ENCODE data around the gene SLC35B4.

Gene SLC35B4

GRCh38 chr7:134279898-134280297 lies 36.8 kb downstream of the SLC35B4 start:
- ATAC-seq, result no peak
- TF ChIP-seq BACH2 (CRISPR knock-in tag; IDR thresholded peaks at IDR 0.05; ENCODE audit: borderline replicate concordance) (no peak), TCF4 (CRISPR knock-in tag; IDR thresholded peaks at IDR 0.05; ENCODE audit: borderline replicate concordance) (no peak), GLIS3 (CRISPR knock-in tag; IDR thresholded peaks at IDR 0.05) (no peak), TOX (CRISPR knock-in tag; IDR thresholded peaks at IDR 0.05; ENCODE audit: borderline replicate concordance) (no peak), ZC3H10 (CRISPR knock-in tag; IDR thresholded peaks at IDR 0.05) (no peak), OSR1 (CRISPR knock-in tag; IDR thresholded peaks at IDR 0.05) (no peak), ZNF8 (CRISPR knock-in tag; IDR thresholded peaks at IDR 0.05) (no peak), CSDC2 (CRISPR knock-in tag; IDR thresholded peaks at IDR 0.05) (no peak), ISL1 (CRISPR knock-in tag; IDR thresholded peaks at IDR 0.05) (no peak)
- TF ChIP-seq, protein P1, sequence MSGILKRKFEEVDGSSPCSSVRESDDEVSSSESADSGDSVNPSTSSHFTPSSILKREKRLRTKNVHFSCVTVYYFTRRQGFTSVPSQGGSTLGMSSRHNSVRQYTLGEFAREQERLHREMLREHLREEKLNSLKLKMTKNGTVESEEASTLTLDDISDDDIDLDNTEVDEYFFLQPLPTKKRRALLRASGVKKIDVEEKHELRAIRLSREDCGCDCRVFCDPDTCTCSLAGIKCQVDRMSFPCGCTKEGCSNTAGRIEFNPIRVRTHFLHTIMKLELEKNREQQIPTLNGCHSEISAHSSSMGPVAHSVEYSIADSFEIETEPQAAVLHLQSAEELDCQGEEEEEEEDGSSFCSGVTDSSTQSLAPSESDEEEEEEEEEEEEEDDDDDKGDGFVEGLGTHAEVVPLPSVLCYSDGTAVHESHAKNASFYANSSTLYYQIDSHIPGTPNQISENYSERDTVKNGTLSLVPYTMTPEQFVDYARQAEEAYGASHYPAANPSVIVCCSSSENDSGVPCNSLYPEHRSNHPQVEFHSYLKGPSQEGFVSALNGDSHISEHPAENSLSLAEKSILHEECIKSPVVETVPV (CRISPR knock-in tag; IDR thresholded peaks at IDR 0.05), result no peak

GRCh38 chr7:134279336-134279735 lies 37.4 kb downstream of the SLC35B4 start:
- ATAC-seq, result no peak
- TF ChIP-seq ARNTL (CRISPR knock-in tag; IDR thresholded peaks at IDR 0.05; ENCODE audit: borderline replicate concordance, low read depth) (no peak), ZNF565 (CRISPR knock-in tag; conservative IDR thresholded peaks at IDR 0.05; ENCODE audit: low read depth) (no peak), CSDC2 (CRISPR knock-in tag; IDR thresholded peaks at IDR 0.05) (no peak), BACH2 (CRISPR knock-in tag; IDR thresholded peaks at IDR 0.05; ENCODE audit: borderline replicate concordance) (no peak), PPARA (CRISPR knock-in tag; IDR thresholded peaks at IDR 0.05; ENCODE audit: borderline replicate concordance) (no peak), ISL1 (CRISPR knock-in tag; IDR thresholded peaks at IDR 0.05) (no peak), OSR1 (CRISPR knock-in tag; IDR thresholded peaks at IDR 0.05) (no peak), ZNF70 (CRISPR knock-in tag; IDR thresholded peaks at IDR 0.05) (no peak), PATZ1 (CRISPR knock-in tag; IDR thresholded peaks at IDR 0.05; ENCODE audit: borderline replicate concordance) (no peak), ZNF8 (CRISPR knock-in tag; IDR thresholded peaks at IDR 0.05) (no peak), TOX (CRISPR knock-in tag; IDR thresholded peaks at IDR 0.05; ENCODE audit: borderline replicate concordance) (no peak), GLIS3 (CRISPR knock-in tag; IDR thresholded peaks at IDR 0.05) (no peak), TCF4 (CRISPR knock-in tag; IDR thresholded peaks at IDR 0.05; ENCODE audit: borderline replicate concordance) (no peak), ESRRG (CRISPR knock-in tag; IDR thresholded peaks at IDR 0.05) (no peak), SNAI2 (CRISPR knock-in tag; IDR thresholded peaks at IDR 0.05) (no peak), CREB5 (CRISPR knock-in tag; IDR thresholded peaks at IDR 0.05; ENCODE audit: low read depth) (no peak)
- TF ChIP-seq, protein P2, sequence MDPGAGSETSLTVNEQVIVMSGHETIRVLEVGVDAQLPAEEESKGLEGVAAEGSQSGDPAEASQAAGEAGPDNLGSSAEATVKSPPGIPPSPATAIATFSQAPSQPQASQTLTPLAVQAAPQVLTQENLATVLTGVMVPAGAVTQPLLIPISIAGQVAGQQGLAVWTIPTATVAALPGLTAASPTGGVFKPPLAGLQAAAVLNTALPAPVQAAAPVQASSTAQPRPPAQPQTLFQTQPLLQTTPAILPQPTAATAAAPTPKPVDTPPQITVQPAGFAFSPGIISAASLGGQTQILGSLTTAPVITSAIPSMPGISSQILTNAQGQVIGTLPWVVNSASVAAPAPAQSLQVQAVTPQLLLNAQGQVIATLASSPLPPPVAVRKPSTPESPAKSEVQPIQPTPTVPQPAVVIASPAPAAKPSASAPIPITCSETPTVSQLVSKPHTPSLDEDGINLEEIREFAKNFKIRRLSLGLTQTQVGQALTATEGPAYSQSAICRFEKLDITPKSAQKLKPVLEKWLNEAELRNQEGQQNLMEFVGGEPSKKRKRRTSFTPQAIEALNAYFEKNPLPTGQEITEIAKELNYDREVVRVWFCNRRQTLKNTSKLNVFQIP (CRISPR knock-in tag; IDR thresholded peaks at IDR 0.05; ENCODE audit: borderline replicate concordance, low read depth), result no peak
- TF ChIP-seq, protein P1 (CRISPR knock-in tag; IDR thresholded peaks at IDR 0.05), result no peak

DNA sequence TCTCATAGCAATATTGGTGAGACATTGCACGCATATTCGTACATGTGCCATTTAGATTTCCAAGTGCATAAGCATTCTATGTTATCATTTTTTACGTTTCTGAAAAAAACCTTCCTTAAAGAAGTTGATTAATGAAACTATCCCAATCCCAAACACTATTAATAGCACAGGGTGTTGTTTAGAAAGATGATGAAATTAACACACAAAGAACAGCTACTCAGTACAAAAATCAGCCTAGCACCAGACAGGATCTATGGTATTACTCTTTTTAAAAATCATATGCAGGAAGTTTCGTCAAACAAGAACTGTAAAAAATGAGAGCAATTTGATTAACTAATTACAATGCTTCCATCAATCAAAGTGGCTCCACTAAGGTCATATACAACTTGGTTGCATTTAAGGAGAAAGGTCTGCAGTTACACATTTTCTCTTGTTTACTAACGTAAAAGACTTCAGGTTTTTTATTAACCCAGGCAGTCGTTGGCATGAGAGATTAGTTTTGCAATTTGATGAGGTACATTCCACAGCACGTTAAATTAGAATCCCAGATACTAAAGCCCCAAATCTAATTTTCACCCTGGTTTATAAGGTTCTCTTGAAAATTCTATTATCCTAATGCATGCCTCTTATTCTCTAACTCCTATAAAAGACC lies 38.1 kb downstream of the SLC35B4 start:
- TF ChIP-seq, protein P2 (CRISPR knock-in tag; IDR thresholded peaks at IDR 0.05; ENCODE audit: borderline replicate concordance, low read depth), result no peak
- no peak for TF ChIP-seq ZFP3 (CRISPR knock-in tag; IDR thresholded peaks at IDR 0.05)
- no peak for TF ChIP-seq ZC3H10 (CRISPR knock-in tag; IDR thresholded peaks at IDR 0.05)
- TF ChIP-seq PPARA (CRISPR knock-in tag; IDR thresholded peaks at IDR 0.05; ENCODE audit: borderline replicate concordance), result no peak

More for the DNA sequence above, 38.1 kb downstream of the SLC35B4 start:
- no peak for ATAC-seq

Measured in SK-N-SH treated with all-trans-retinoic acid at 6 μM for 48 hours (cell line).